ENCODE data around the gene ATOX1. TPM values are rescaled to one million over a fixed set of nuclear protein-coding genes. Genes with fewer than 3 reads are reported as not detected.

The ATOX1 gene
- total and polyA plus RNA-seq, 2 of the 4 experiments (the other 2 are of a cell fraction), result 56.3 to 360 TPM

DNA sequence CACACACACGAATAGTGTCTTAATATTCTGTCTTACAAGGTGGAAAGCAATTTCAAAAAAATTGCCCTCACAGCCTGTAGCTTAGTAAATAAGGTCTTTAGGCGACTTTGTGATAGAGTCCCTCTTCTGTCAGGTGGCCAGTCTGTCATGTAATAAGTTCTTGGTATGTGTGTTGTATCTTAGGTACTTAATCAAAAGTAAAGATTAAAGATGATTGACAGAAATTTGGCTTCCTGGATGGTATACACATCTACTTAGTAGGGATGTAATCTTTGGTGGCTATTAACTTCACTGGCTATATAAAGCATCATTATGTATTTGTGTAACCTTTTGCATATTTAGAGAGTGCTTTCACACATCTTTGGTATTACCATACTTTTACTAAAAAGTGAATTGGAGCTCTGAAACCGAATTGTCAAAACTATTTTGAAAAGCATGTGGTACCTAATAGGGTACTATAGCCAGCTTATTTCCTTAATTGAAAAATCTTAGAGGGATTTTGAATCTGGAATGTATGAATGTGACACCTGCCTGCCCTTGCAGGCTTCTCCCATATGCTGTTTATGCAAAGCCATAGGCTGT is 16.7 kb upstream of the ATOX1 start:
- Histone ChIP-seq H3K9ac (ENCODE audit: low read depth, low read length) (no peak overlapping the region), H4K20me1 (ENCODE audit: insufficient read depth, low read length) (peaks cover 78% of the 10 kb centered on the region), H3K14ac (replicated peaks; ENCODE audit: low read depth, low read length) (no peak overlapping the region), H2BK20ac (ENCODE audit: low read depth, low read length) (no peak overlapping the region), H3K4ac (ENCODE audit: low read depth, low read length) (no peak overlapping the region), H3K23ac (ENCODE audit: low read depth, low read length) (peak overlapping the region; percentile 14; the same call in 1 of the 2 replicates), H2AK5ac (ENCODE audit: low read depth, low read length) (no peak overlapping the region), H3K4me3 (ENCODE audit: insufficient read depth, low read depth, low read length) (no peak overlapping the region), H3K79me1 (ENCODE audit: low read depth in 1 of 2, low read length in 2 of 2) (peaks cover 0 to 3% of the 10 kb centered on the region in 2 experiments; a peak in 1 of 4 replicates), H3K27me3 (ENCODE audit: control insufficient read depth, insufficient read depth, low read length) (no peaks in the 10 kb centered on the region), H3K27ac (ENCODE audit: insufficient read depth, low read length) (no peak overlapping the region), H4K91ac (ENCODE audit: insufficient read depth, low read depth, low read length) (no peak overlapping the region), H3K4me2 (ENCODE audit: low read depth, low read length) (0 out of 2 replicates have a peak overlapping the region, but pooled peaks have one; percentile 43), H3K56ac (ENCODE audit: extremely low read depth, insufficient read depth, low read length) (no peak overlapping the region), H3K18ac (ENCODE audit: low read depth, low read length) (no peak overlapping the region), H2AFZ (replicated peaks; ENCODE audit: low read length, poor library complexity) (no peak overlapping the region), H3K9me3 (ENCODE audit: control insufficient read depth, insufficient read depth, low read length) (no peaks in the 10 kb centered on the region), H4K8ac (ENCODE audit: low read depth in 2 of 2, low read length in 2 of 2) (no peak overlapping the region), H3K4me1 (ENCODE audit: control insufficient read depth, insufficient read depth, low read length) (peaks cover 6% of the 10 kb centered on the region; the same call in 1 of the 2 replicates), H4K5ac (ENCODE audit: low read depth, low read length) (no peak overlapping the region), H2BK15ac (ENCODE audit: low read depth, low read length) (no peak overlapping the region), H2BK5ac (ENCODE audit: low read depth, low read length, poor library complexity, severe bottlenecking) (no peak overlapping the region), H2AK9ac (replicated peaks; ENCODE audit: low read depth, low read length, poor library complexity) (no peak overlapping the region), H2BK120ac (ENCODE audit: low read depth, low read length) (no peak overlapping the region), H3K9me1 (ENCODE audit: insufficient read depth, low read length) (no peaks in the 10 kb centered on the region; the same call in 1 of the 2 replicates), H3K36me3 (ENCODE audit: control insufficient read depth, insufficient read depth, low read length) (no peaks in the 10 kb centered on the region; the same call in 1 of the 2 replicates)
- in situ Hi-C loops (cut with MboI; ENCODE audit: low sequenced_read_pairs) (no loop called here), intact Hi-C loops (cut with micrococcal nuclease) (loop anchor here (2.0 kb wide), 1 partner anchor 22 kb away; no protein-coding TSS in a partner anchor), dilution Hi-C loops (cut with HindIII; ENCODE audit: low sequenced_read_pairs, unreplicated experiment) (no loop called here)
- no peak for DNase-seq
- ChIA-PET CTCF (interaction anchor here (0.6 kb wide), 1 partner anchor 54 kb away, joined by 4 read pairs; no protein-coding TSS in a partner anchor), POLR2A (ENCODE audit: unreplicated experiment) (no interaction called here)
- no CpG with 5 or more reads among the region's 3 CpGs for WGBS, 2 experiments (ENCODE audit: extremely low coverage in 2 of 2, insufficient read length in 1 of 2)
- TF ChIP-seq POLR2A (IDR thresholded peaks at IDR 0.05; ENCODE audit: low read depth, low read length), result no peak
- no peak for TF ChIP-seq MAZ (IDR thresholded peaks at IDR 0.05; ENCODE audit: borderline replicate concordance, low read depth, low read length)
- TF ChIP-seq MXI1 (IDR thresholded peaks at IDR 0.05; ENCODE audit: borderline replicate concordance, low read depth, low read length), result no peak
- no peak for TF ChIP-seq SMC3 (IDR thresholded peaks at IDR 0.05; ENCODE audit: low read depth, low read length)
- no peak for TF ChIP-seq RCOR1 (IDR thresholded peaks at IDR 0.05; ENCODE audit: insufficient replicate concordance, low read length)
- TF ChIP-seq NFE2L2 (IDR thresholded peaks at IDR 0.05; ENCODE audit: low read depth, low read length), result no peak
- no peak for ATAC-seq (ENCODE audit: low read depth)
- no TSS peak for BruUV-seq (replicated peaks)

All from IMR-90 (cell line).